SU-DHL-6 (cell line): ENCODE measurements around the gene AGAP1.

Experiments
- H2AFZ ChIP-seq: fragments of 200-600 bp; sonication (generic); 2 replicates; pipeline ENCODE4 v1.6.1; 2014; ENCODE audit warnings: low read depth, mild to moderate bottlenecking, moderate library complexity, mixed read lengths, antibody characterized with exemption, low read length; ENCODE audit not compliant: severe bottlenecking
- H3F3A ChIP-seq: fragments of 200-600 bp; shearing (Covaris generic); 2 replicates; pipeline ENCODE4 v1.6.0; 2016; ENCODE audit warnings: antibody characterized with exemption, mild to moderate bottlenecking; ENCODE audit not compliant: insufficient read depth
- H3K27ac ChIP-seq: fragments of 200-600 bp; sonication (generic); 2 replicates; pipeline ENCODE4 v1.5.1; 2016; ENCODE audit warnings: low read depth, mild to moderate bottlenecking, low read length, moderate library complexity, mixed read lengths
- H3K27me3 ChIP-seq: fragments of 200-600 bp; sonication (generic), shearing (Covaris generic); 2 replicates; pipeline ENCODE4 v1.6.0; 2014; ENCODE audit warnings: mild to moderate bottlenecking, low read length
- H3K36me3 ChIP-seq: fragments of 200-600 bp; sonication (generic); 2 replicates; pipeline ENCODE4 v1.6.1; 2014; ENCODE audit warnings: mild to moderate bottlenecking, low read length, mixed read lengths
- H3K4me2 ChIP-seq: fragments of 300-600, 200-600 bp; shearing (Covaris generic), sonication (generic); 2 replicates; pipeline ENCODE4 v1.6.0; 2014; ENCODE audit warnings: low read length, low read depth, mild to moderate bottlenecking; ENCODE audit not compliant: poor library complexity, severe bottlenecking
- H3K4me3 ChIP-seq: fragments of 200-600 bp; sonication (generic); 2 replicates; pipeline ENCODE4 v1.5.1; 2014; ENCODE audit warnings: antibody characterized with exemption, low read length, mild to moderate bottlenecking, mixed read lengths; ENCODE audit not compliant: insufficient read depth, poor library complexity, severe bottlenecking
- H3K79me2 ChIP-seq: fragments of 200-600 bp; sonication (generic); 2 replicates; pipeline ENCODE4 v1.6.1; 2014; ENCODE audit warnings: mild to moderate bottlenecking, low read length, moderate library complexity; ENCODE audit not compliant: insufficient read depth
- H3K9ac ChIP-seq: fragments of 200-600 bp; sonication (generic); 2 replicates; pipeline ENCODE4 v1.7.0; 2014; ENCODE audit warnings: mild to moderate bottlenecking, low read length
- H3K9me2 ChIP-seq: fragments of 200-600 bp; sonication (generic); replicated peaks from 2 replicates; pipeline ENCODE4 v1.6.1; 2014; ENCODE audit warnings: low read length; ENCODE audit not compliant: insufficient read depth
- H3K9me3 ChIP-seq: fragments of 200-600 bp; sonication (generic); 2 replicates; pipeline ENCODE4 v1.6.1; 2014; ENCODE audit warnings: low read length, mixed read lengths; ENCODE audit not compliant: insufficient read depth
- H4K20me1 ChIP-seq: fragments of 200-600 bp; sonication (generic); 2 replicates; pipeline ENCODE4 v1.6.1; 2014; ENCODE audit warnings: low read depth, mild to moderate bottlenecking, antibody characterized with exemption, low read length, moderate library complexity, mixed read lengths
- EZH2phosphoT487 ChIP-seq: fragments of 200-600 bp; sonication (generic), shearing (Covaris generic); conservative IDR thresholded peaks from 2 replicates; pipeline ENCODE4 v1.6.1; 2018; ENCODE audit warnings: mild to moderate bottlenecking, antibody characterized with exemption, low read length, moderate library complexity, mixed read lengths
- TF ChIP-seq, protein P1 (sequence below): fragments of 200-600 bp; sonication (generic); IDR thresholded peaks from one replicate; pipeline ENCODE4 v1.5.1; 2017; ENCODE audit warnings: antibody characterized with exemption, mild to moderate bottlenecking, low read length, moderate library complexity; ENCODE audit not compliant: insufficient read depth, poor library complexity, severe bottlenecking

The AGAP1 gene

DNA sequence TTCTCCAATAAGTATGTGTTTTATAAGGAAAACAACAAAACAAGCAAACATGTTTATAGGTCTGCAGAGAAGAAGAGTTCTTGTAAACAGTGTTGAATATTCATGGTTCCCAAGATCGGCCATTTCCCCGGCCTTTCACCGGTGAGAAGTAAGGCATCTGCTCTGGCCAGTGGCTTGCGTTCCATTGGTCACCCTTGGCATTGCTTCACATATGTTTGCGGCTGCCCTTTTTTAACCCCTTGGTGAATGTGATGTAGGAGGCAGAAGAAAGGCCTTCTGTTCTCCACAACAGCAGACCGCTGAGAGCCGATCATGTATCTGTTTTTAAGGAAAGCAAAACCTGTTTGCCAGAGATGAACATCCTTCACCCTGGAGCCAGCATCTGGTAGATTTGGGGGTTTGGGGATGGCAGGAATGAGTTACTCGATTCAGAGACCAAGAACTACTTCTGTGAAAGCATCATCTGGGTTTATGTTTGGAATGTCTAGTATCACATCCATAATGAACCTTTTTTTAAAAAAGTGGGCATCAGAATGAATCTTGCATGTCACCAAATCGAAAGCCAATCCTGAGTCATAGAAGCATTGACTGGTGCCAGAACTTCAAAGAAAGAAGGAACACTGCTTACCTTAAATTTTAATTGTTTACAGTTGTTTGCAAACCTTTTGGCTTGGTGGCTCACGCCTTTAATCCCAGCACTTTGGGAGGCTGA is 112.3 kb downstream of the AGAP1 start:
- Histone ChIP-seq H2AFZ (no peak overlapping the region), H3K4me3 (no peak overlapping the region), H3K9me3 (no peaks in the 10 kb centered on the region), H3F3A (no peaks in the 10 kb centered on the region), H4K20me1 (no peaks in the 10 kb centered on the region), H3K36me3 (no peaks in the 10 kb centered on the region), H3K9me2 (no peaks in the 10 kb centered on the region), H3K27me3 (no peaks in the 10 kb centered on the region), H3K4me2 (no peak overlapping the region), H3K79me2 (no peaks in the 10 kb centered on the region), H3K27ac (no peak overlapping the region), H3K9ac (no peak overlapping the region)
- TF ChIP-seq, protein P1, sequence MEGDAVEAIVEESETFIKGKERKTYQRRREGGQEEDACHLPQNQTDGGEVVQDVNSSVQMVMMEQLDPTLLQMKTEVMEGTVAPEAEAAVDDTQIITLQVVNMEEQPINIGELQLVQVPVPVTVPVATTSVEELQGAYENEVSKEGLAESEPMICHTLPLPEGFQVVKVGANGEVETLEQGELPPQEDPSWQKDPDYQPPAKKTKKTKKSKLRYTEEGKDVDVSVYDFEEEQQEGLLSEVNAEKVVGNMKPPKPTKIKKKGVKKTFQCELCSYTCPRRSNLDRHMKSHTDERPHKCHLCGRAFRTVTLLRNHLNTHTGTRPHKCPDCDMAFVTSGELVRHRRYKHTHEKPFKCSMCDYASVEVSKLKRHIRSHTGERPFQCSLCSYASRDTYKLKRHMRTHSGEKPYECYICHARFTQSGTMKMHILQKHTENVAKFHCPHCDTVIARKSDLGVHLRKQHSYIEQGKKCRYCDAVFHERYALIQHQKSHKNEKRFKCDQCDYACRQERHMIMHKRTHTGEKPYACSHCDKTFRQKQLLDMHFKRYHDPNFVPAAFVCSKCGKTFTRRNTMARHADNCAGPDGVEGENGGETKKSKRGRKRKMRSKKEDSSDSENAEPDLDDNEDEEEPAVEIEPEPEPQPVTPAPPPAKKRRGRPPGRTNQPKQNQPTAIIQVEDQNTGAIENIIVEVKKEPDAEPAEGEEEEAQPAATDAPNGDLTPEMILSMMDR: no peak
- TF ChIP-seq EZH2phosphoT487: no peak

DNA sequence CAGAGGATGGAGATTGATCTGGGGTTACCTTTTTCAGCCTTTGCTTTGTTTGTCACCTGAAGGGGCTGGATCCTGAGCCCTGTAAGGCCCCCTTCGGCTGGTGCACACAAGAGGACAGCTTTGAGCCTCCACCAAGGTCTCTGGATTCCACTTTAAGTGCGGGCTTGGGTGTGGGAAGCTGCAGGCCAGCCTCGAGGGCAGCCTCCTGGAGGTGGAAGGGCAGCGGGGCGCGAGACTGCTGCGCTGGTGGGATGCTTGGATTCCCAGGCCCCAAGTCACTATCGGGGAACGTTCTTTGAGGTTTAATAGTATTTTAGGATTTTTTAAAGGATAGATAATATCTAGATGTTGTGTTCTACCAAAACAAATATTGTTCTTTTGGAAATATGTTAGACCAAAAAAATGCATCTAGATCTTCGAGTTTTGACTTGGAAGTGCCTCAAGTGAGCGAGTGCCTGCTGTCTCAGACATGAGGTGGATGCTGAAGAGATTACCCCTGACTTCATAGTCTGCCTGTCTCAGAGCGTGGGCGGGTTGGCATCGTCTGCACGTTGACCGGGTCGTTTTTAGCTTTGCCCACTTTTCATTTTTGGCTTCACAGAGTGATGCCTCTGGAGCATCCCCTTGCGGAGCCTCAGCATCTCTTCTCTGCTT is 113.8 kb downstream of the AGAP1 start:
- no peaks in the 10 kb centered on the region for H3K36me3 ChIP-seq
- no peak overlapping the region for H3K4me2 ChIP-seq
- no peak overlapping the region for H3K27ac ChIP-seq
- H4K20me1 ChIP-seq: no peaks in the 10 kb centered on the region
- no peaks in the 10 kb centered on the region for H3K9me3 ChIP-seq
- H2AFZ ChIP-seq: no peak overlapping the region
- no peak overlapping the region for H3K9ac ChIP-seq
- H3K79me2 ChIP-seq: no peaks in the 10 kb centered on the region
- no peaks in the 10 kb centered on the region for H3K27me3 ChIP-seq
- TF ChIP-seq, protein P1: no peak
- no peak for TF ChIP-seq EZH2phosphoT487
- H3K4me3 ChIP-seq: no peak overlapping the region
- H3K9me2 ChIP-seq: no peaks in the 10 kb centered on the region
- no peaks in the 10 kb centered on the region for H3F3A ChIP-seq

DNA sequence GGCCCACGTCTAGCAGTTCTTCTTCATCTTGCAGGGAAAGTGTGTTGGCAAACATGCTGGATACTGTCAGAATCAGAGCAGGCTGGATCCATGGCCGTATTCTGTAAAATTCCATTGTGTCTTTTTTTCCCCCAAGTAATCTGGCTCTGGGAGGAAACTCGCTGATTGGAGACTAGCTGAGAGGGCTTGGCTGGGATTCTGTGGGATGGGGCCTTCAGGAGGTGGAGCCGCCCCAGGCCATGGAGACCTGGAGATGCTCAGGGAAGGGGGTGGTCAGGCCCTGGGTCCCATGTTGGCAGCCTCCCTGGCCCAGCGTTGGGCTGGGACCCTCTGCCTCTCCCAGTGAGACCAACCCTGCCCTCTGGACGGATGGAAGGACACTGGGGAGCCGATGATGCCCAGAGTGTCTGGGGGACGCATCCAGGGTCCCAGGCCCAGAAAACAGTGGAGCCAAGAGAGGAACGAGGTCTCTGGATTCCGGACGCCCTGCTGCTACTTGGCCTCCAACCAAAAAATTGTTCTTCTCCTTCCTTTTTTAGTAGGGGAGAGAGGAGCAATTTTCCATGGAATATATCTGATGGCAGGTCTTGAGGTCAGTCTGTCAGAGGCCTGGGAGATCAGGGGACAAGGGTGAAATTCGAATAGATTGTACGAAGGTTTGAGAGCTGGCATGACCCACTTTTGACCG is 114.5 kb downstream of the AGAP1 start:
- Histone ChIP-seq H3K9me3 (no peaks in the 10 kb centered on the region), H3K4me3 (no peak overlapping the region), H2AFZ (no peak overlapping the region), H3K27ac (no peak overlapping the region), H4K20me1 (no peaks in the 10 kb centered on the region), H3K4me2 (no peak overlapping the region), H3K27me3 (no peaks in the 10 kb centered on the region), H3K79me2 (no peaks in the 10 kb centered on the region), H3K9me2 (no peaks in the 10 kb centered on the region), H3F3A (no peaks in the 10 kb centered on the region), H3K36me3 (no peaks in the 10 kb centered on the region), H3K9ac (no peak overlapping the region)
- no peak for TF ChIP-seq EZH2phosphoT487
- TF ChIP-seq, protein P1: no peak
